Cardiac muscle cell (in vitro differentiated cells and primary cell): ENCODE measurements around the gene NAB2. TPM values are rescaled to one million over a fixed set of nuclear protein-coding genes. Genes with fewer than 3 reads are reported as not detected.

ENCODE experiments used
- DNase-seq, 2 donors: peaks; one replicate each; pipeline versions ENCODE4 v3.0.0 to v3.0.0-alpha.2; 2010 to 2017; ENCODE audit warnings: low read depth in 1 of 2, low spot score in 1 of 2
- H3K27ac ChIP-seq: fragments of 200-600 bp; sonication (generic); 2 replicates; pipeline ENCODE4 v1.5.1; 2016
- H3K27me3 ChIP-seq: fragments of 200-600 bp; sonication (generic); 2 replicates; pipeline ENCODE4 v1.6.0; 2016; ENCODE audit warnings: control low read depth
- H3K36me3 ChIP-seq: fragments of 200-600 bp; sonication (generic); 2 replicates; pipeline ENCODE4 v1.5.1; 2016; ENCODE audit warnings: control low read depth
- H3K4me1 ChIP-seq: fragments of 200-600 bp; sonication (generic); 2 replicates; pipeline ENCODE4 v1.8.1; 2017; ENCODE audit warnings: low read depth, mild to moderate bottlenecking, mixed run types
- H3K4me3 ChIP-seq: fragments of 200-600 bp; sonication (generic); 2 replicates; pipeline ENCODE4 v1.5.1; 2016; ENCODE audit warnings: mild to moderate bottlenecking
- H3K9me3 ChIP-seq: fragments of 200-600 bp; sonication (generic); 2 replicates; pipeline ENCODE4 v1.5.1; 2017; ENCODE audit warnings: low read depth, mild to moderate bottlenecking, control low read depth
- polyA plus RNA-seq: library from polyadenylated mRNA; unstranded; fragments of >200 nt; fragmentation: Nextera tagmentation; extraction: Ambion mirVana; gene quantifications from 2 replicates; pipeline ENCODE4 v1.2.1, GENCODE V29; 2016
- total RNA-seq: library from RNA; depleted of rRNA; stranded (reverse); fragments of >200 nt; gene quantifications from 2 replicates; pipeline ENCODE4 v1.2.3, GENCODE V29; 2016
- TF ChIP-seq, protein P1 (sequence below): IDR thresholded peaks from 2 replicates; pipeline ENCODE4 v1.5.1; 2012; ENCODE audit warnings: low read depth, mild to moderate bottlenecking, low read length

NAB2 gene
- total and polyA plus RNA-seq, 2 experiments from 2014 or later, result 11.9 to 35.0 TPM

DNA sequence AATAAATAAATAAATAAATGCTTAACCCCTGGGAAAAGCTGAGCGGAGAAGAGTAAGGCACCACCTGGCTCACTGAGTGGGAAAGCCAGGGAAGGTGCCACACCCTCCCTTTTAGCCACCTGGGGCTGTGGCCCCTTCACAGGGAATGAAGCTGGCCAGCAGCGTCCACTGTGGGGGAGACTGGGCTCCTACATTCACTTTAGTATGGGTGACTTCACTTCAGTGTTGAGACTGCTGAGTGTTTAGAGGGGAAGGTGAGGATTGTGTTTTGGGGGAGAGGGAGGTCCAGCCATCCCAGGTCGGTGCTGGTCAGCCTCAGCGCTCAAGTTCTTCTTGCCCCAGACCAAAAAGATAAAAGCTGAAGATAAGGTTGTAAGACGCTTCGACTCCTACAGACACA lies 1.6 kb downstream of the NAB2 start:
- H3K4me1 ChIP-seq, result peaks cover 15% of the 10 kb centered on the region
- peaks cover 15% of the 10 kb centered on the region for H3K36me3 ChIP-seq
- H3K4me3 ChIP-seq, result peak overlapping the region; percentile 52
- no peak overlapping the region for H3K27ac ChIP-seq
- no peak for DNase-seq
- no peaks in the 10 kb centered on the region for H3K27me3 ChIP-seq
- TF ChIP-seq, protein P1, sequence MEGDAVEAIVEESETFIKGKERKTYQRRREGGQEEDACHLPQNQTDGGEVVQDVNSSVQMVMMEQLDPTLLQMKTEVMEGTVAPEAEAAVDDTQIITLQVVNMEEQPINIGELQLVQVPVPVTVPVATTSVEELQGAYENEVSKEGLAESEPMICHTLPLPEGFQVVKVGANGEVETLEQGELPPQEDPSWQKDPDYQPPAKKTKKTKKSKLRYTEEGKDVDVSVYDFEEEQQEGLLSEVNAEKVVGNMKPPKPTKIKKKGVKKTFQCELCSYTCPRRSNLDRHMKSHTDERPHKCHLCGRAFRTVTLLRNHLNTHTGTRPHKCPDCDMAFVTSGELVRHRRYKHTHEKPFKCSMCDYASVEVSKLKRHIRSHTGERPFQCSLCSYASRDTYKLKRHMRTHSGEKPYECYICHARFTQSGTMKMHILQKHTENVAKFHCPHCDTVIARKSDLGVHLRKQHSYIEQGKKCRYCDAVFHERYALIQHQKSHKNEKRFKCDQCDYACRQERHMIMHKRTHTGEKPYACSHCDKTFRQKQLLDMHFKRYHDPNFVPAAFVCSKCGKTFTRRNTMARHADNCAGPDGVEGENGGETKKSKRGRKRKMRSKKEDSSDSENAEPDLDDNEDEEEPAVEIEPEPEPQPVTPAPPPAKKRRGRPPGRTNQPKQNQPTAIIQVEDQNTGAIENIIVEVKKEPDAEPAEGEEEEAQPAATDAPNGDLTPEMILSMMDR, result no peak
- H3K9me3 ChIP-seq, result no peaks in the 10 kb centered on the region

DNA sequence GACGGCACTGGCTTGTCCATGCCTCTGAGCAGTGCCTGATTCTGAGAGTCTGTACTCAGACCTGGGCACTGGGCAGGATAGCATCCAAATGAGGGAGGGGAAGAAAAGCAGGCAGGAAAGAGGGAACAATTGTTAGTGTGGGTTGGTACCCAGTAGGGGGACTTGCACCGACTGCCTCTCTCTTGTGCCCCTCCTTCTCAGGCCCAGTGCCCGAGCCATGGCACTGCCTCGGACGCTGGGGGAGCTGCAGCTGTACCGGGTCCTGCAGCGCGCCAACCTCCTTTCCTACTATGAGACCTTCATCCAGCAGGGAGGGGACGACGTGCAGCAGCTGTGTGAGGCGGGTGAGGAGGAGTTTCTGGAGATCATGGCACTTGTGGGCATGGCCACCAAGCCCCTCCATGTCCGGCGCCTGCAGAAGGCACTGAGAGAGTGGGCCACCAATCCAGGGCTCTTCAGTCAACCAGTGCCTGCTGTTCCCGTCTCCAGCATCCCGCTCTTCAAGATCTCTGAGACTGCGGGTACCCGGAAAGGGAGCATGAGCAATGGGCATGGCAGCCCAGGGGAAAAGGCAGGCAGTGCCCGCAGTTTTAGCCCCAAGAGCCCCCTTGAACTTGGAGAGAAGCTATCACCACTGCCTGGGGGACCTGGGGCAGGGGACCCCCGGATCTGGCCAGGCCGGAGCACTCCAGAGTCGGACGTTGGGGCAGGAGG lies 2.2 kb downstream of the NAB2 start:
- H3K4me3 ChIP-seq, result no peak overlapping the region
- peaks cover 9% of the 10 kb centered on the region for H3K4me1 ChIP-seq
- DNase-seq, result no peak
- TF ChIP-seq, protein P1, result no peak
- peaks cover 15% of the 10 kb centered on the region for H3K36me3 ChIP-seq
- no peak overlapping the region for H3K27ac ChIP-seq
- H3K9me3 ChIP-seq, result no peaks in the 10 kb centered on the region
- no peaks in the 10 kb centered on the region for H3K27me3 ChIP-seq

DNA sequence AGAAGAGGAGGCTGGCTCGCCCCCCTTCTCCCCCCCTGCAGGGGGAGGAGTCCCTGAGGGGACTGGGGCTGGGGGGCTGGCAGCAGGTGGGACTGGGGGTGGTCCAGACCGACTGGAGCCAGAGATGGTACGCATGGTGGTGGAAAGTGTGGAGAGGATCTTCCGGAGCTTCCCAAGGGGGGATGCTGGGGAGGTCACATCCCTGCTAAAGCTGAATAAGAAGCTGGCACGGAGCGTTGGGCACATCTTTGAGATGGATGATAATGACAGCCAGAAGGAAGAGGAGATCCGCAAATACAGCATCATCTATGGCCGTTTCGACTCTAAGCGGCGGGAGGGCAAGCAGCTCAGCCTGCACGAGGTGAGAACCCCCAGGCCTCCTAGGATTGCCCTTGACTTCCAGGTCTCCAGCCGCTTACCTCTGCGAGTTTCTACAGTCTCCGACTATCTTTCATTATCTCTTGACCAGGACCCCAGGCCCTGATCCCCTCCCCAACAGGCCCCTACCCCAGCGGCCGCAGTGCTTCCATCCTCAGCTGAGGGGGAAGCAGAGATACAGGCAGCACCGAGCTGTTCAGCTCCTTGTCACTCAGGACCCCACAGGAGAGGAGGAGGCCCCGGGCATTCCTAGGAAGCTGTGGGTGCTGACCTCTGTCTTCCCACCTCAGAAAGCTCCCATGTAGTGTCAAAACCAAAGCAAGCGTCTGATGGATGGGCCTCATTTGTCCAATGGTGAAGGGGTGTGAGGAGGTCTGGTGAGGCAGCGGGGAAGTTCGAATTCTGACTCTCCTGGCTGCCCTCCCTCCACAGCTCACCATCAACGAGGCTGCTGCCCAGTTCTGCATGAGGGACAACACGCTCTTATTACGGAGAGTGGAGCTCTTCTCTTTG lies 3.0 kb downstream of the NAB2 start:
- Histone ChIP-seq H3K27ac (no peak overlapping the region), H3K36me3 (peaks cover 15% of the 10 kb centered on the region), H3K4me1 (peaks cover 7% of the 10 kb centered on the region)

DNA sequence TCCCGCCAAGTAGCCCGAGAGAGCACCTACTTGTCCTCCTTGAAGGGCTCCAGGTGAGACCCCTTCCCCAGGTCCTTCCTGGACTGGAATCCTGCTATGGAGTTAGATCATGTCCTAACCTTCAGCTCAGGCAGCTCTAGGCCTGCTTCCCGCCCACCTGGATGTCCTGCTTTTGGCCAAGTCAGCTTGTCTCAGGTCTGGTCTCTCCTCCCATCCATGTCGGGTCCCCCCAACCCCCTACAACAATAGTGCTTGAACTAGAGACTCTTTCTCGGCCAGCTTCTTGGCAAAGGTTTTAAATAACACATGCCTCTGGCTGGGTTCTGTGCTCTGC lies 3.6 kb downstream of the NAB2 start:
- Histone ChIP-seq H3K27ac (no peak overlapping the region), H3K4me1 (peaks cover 7% of the 10 kb centered on the region), H3K27me3 (no peaks in the 10 kb centered on the region), H3K9me3 (no peaks in the 10 kb centered on the region), H3K36me3 (peaks cover 15% of the 10 kb centered on the region), H3K4me3 (no peak overlapping the region)
- TF ChIP-seq, protein P1, result no peak
- DNase-seq, result no peak

More for the DNA sequence above, 3.0 kb downstream of the NAB2 start:
- Histone ChIP-seq H3K4me3 (no peak overlapping the region), H3K9me3 (no peaks in the 10 kb centered on the region), H3K27me3 (no peaks in the 10 kb centered on the region)
- TF ChIP-seq, protein P1, result no peak
- DNase-seq, result no peak

DNA sequence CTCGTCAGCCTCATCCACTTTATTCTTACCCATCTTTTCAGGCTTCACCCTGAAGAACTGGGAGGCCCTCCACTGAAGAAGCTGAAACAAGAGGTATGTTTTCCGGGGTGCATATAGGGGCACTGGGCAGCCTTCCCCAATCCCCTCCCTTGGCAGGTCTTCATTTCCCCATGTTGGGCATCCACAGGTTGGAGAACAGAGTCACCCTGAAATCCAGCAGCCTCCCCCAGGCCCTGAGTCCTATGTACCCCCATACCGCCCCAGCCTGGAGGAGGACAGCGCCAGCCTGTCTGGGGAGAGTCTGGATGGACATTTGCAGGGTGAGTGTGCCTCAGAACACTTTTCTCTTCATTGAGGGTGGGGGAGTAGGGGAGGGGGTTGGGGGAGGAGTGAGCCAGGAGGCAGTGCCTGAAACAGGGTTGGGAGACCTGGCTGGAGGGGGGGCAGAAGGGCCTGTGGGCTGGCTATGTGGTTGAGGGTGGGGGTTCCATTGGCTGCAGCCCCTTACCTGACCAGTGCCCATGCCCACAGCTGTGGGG lies 4.0 kb downstream of the NAB2 start:
- H3K4me1 ChIP-seq, result peaks cover 7% of the 10 kb centered on the region
- H3K36me3 ChIP-seq, result peaks cover 15% of the 10 kb centered on the region

More for the DNA sequence above, 4.0 kb downstream of the NAB2 start:
- Histone ChIP-seq H3K4me3 (no peak overlapping the region), H3K9me3 (no peaks in the 10 kb centered on the region), H3K27me3 (no peaks in the 10 kb centered on the region), H3K27ac (no peak overlapping the region)
- no peak for DNase-seq
- TF ChIP-seq, protein P1, result no peak
